ENCODE measurements around the gene AGBL3.

GRCh38 chr7:135164357-135165061, 178.2 kb downstream of the AGBL3 start:
- TF ChIP-seq EZH2 (IDR thresholded peaks at IDR 0.05; ENCODE audit: insufficient read depth, low read length) (no peak), CTCF (IDR thresholded peaks at IDR 0.05; ENCODE audit: insufficient read depth, low read depth, low read length) (no peak)

All from astrocyte (in vitro differentiated cells and primary cell).